OCI-LY3 (cell line): ENCODE results near the gene LYSMD1.

Experiments
- H2AFZ ChIP-seq: fragments of 200-600, 300-600 bp; shearing (Covaris generic); 2 replicates; pipeline ENCODE4 v1.6.0; 2014; ENCODE audit warnings: antibody characterized with exemption, low read depth, low read length
- H3K27ac ChIP-seq: fragments of 200-600, 300-600 bp; sonication (generic); 2 replicates; pipeline ENCODE4 v1.5.1; 2014; ENCODE audit warnings: mild to moderate bottlenecking, low read length, moderate library complexity, mixed read lengths
- H3K27me3 ChIP-seq: fragments of 200-600, 300-600 bp; sonication (generic); 2 replicates; pipeline ENCODE4 v1.6.1; 2014; ENCODE audit warnings: low read depth, low read length, mixed read lengths
- H3K36me3 ChIP-seq: fragments of 200-600, 300-600 bp; sonication (generic); replicated peaks from 2 replicates; pipeline ENCODE3; 2014; ENCODE audit warnings: low read depth, low read length, mixed read lengths
- H3K4me1 ChIP-seq: fragments of 300-600, 200-600 bp; sonication (generic); 2 replicates; pipeline ENCODE4 v1.6.1; 2014; ENCODE audit warnings: low read length, mixed read lengths
- H3K4me2 ChIP-seq: fragments of 200-600, 300-600 bp; sonication (generic); 2 replicates; pipeline ENCODE4 v1.6.1; 2014; ENCODE audit warnings: low read length, mixed read lengths
- H3K4me3 ChIP-seq: fragments of 300-600, 200-600 bp; sonication (generic); 2 replicates; pipeline ENCODE4 v1.5.1; 2014; ENCODE audit warnings: antibody characterized with exemption, mild to moderate bottlenecking, low read length, moderate library complexity
- H3K79me2 ChIP-seq: fragments of 300-600, 200-600 bp; shearing (Covaris generic); 2 replicates; pipeline ENCODE4 v1.6.1; 2014; ENCODE audit warnings: mild to moderate bottlenecking, low read length, mixed read lengths
- H3K9ac ChIP-seq: fragments of 300-600, 200-600 bp; shearing (Covaris generic); 2 replicates; pipeline ENCODE4 v1.6.0; 2014; ENCODE audit warnings: mild to moderate bottlenecking, low read length, moderate library complexity
- H3K9me3 ChIP-seq: fragments of 200-600, 300-600 bp; shearing (Covaris generic); 2 replicates; pipeline ENCODE4 v1.6.1; 2014; ENCODE audit warnings: low read length, mixed read lengths; ENCODE audit not compliant: insufficient read depth
- H4K20me1 ChIP-seq: fragments of 200-600, 300-600 bp; sonication (generic); 2 replicates; pipeline ENCODE4 v1.6.1; 2016; ENCODE audit warnings: low read length, mixed read lengths; ENCODE audit not compliant: insufficient read depth
- EZH2phosphoT487 ChIP-seq: fragments of 200-600 bp; shearing (Covaris generic); IDR thresholded peaks from 2 replicates; pipeline ENCODE4 v1.6.1; 2018; ENCODE audit warnings: antibody characterized with exemption, mixed run types, low read depth
- TF ChIP-seq, protein P1 (sequence below): fragments of 200-600, 300-600 bp; sonication (generic); IDR thresholded peaks from 2 replicates; pipeline ENCODE4 v1.5.1; 2014; ENCODE audit warnings: antibody characterized with exemption, low read length, low read depth

LYSMD1 gene

DNA sequence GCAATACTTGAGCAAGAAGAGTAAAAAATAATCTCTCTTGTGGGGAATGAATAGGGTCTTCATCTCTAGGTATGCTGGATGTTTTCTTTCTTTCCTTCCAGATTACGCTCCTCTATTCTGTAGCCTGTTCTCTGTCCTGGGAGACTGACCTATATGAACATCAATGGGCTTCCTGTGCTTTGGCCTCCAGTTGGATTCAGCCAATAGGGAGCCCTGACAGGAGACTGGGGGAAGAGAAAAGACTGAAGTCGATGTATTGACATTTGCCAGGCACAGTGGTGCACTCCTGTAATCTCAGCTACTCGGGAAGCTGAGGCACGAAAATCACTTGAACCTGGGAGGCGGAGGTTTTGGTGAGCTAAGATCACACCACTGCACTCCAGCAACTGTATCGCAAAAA is 36.9 kb downstream of the LYSMD1 start:
- Histone ChIP-seq H3K27ac (no peak overlapping the region), H4K20me1 (no peaks in the 10 kb centered on the region), H3K9me3 (no peaks in the 10 kb centered on the region), H3K36me3 (no peaks in the 10 kb centered on the region), H3K4me3 (no peak overlapping the region), H3K4me1 (no peaks in the 10 kb centered on the region), H3K4me2 (no peak overlapping the region), H3K79me2 (no peaks in the 10 kb centered on the region), H3K9ac (no peak overlapping the region), H3K27me3 (no peaks in the 10 kb centered on the region), H2AFZ (no peak overlapping the region)
- TF ChIP-seq EZH2phosphoT487 = no peak
- TF ChIP-seq, protein P1, sequence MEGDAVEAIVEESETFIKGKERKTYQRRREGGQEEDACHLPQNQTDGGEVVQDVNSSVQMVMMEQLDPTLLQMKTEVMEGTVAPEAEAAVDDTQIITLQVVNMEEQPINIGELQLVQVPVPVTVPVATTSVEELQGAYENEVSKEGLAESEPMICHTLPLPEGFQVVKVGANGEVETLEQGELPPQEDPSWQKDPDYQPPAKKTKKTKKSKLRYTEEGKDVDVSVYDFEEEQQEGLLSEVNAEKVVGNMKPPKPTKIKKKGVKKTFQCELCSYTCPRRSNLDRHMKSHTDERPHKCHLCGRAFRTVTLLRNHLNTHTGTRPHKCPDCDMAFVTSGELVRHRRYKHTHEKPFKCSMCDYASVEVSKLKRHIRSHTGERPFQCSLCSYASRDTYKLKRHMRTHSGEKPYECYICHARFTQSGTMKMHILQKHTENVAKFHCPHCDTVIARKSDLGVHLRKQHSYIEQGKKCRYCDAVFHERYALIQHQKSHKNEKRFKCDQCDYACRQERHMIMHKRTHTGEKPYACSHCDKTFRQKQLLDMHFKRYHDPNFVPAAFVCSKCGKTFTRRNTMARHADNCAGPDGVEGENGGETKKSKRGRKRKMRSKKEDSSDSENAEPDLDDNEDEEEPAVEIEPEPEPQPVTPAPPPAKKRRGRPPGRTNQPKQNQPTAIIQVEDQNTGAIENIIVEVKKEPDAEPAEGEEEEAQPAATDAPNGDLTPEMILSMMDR = no peak

DNA sequence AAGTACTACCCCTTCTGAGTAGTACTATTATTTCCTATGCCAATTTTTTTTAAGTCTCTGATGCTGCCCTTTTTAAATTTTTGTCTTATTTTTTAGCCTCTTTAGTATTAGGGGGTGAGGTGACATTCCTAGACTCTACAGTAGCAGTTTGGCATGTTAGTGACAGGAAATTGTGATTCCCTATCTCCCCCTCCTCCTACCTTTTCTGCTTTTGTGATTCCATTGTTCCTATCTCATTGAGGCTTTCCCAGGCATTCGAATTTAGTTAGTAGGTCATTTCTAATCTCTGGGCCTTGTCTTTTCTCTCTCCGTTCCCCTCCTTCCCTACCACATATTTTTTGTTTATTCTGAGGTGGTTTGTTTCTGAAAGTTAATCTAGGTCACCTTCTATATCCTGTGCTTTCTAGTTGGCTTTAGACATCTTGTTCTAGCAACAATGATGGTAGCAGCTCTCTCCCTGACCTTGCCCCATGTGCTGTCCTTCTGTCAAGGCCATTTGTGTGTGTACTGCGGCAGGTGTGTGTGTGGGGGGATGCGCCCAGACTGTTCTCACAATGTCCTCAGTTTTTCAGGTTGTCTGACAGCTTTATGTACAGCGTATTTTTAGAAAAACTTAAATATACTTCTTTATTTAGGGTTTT is 40.8 kb downstream of the LYSMD1 start:
- Histone ChIP-seq H3K4me1 (no peaks in the 10 kb centered on the region), H3K27me3 (no peaks in the 10 kb centered on the region), H4K20me1 (no peaks in the 10 kb centered on the region), H3K9me3 (no peaks in the 10 kb centered on the region), H3K4me2 (no peak overlapping the region), H3K4me3 (no peak overlapping the region), H3K27ac (no peak overlapping the region), H3K79me2 (no peaks in the 10 kb centered on the region), H2AFZ (no peak overlapping the region), H3K36me3 (no peaks in the 10 kb centered on the region), H3K9ac (no peak overlapping the region)
- no peak for TF ChIP-seq EZH2phosphoT487
- TF ChIP-seq, protein P1 = no peak

DNA sequence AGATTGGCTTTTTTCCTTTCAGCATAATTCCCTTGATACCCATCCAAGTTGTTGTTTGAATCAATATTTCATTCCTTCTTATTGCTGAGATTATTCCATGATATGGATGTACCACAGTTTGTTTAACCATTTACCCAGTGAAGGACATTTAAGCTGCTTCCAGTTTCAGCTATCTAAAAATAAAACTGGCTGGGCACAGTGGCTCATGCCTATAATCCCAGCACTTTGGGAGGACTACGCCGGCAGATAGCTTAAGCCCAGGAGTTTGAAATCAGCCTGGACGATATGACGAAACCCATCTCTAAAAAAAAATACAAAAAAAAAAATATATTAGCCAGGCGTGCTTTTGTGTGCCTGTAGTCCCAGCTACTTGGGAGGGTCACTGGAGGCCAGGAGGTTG is 51.8 kb downstream of the LYSMD1 start:
- no peaks in the 10 kb centered on the region for H3K27me3 ChIP-seq
- no peaks in the 10 kb centered on the region for H3K79me2 ChIP-seq
- H3K36me3 ChIP-seq = no peaks in the 10 kb centered on the region
- TF ChIP-seq EZH2phosphoT487 = no peak
- TF ChIP-seq, protein P1 = no peak
- H3K27ac ChIP-seq = no peak overlapping the region
- no peak overlapping the region for H3K4me2 ChIP-seq
- no peaks in the 10 kb centered on the region for H4K20me1 ChIP-seq
- H2AFZ ChIP-seq = no peak overlapping the region
- H3K9ac ChIP-seq = no peak overlapping the region
- no peak overlapping the region for H3K4me3 ChIP-seq
- H3K4me1 ChIP-seq = no peaks in the 10 kb centered on the region
- no peaks in the 10 kb centered on the region for H3K9me3 ChIP-seq
